SU-DHL-6 (cell line): ENCODE measurements around the gene FRAS1.

ENCODE experiments used
- EZH2phosphoT487 ChIP-seq: fragments of 200-600 bp; sonication (generic), shearing (Covaris generic); conservative IDR thresholded peaks from 2 replicates; pipeline ENCODE4 v1.6.1; 2018; ENCODE audit warnings: mild to moderate bottlenecking, antibody characterized with exemption, low read length, moderate library complexity, mixed read lengths
- TF ChIP-seq, protein P1 (sequence below): fragments of 200-600 bp; sonication (generic); IDR thresholded peaks from one replicate; pipeline ENCODE4 v1.5.1; 2017; ENCODE audit warnings: antibody characterized with exemption, mild to moderate bottlenecking, low read length, moderate library complexity; ENCODE audit not compliant: insufficient read depth, poor library complexity, severe bottlenecking

DNA sequence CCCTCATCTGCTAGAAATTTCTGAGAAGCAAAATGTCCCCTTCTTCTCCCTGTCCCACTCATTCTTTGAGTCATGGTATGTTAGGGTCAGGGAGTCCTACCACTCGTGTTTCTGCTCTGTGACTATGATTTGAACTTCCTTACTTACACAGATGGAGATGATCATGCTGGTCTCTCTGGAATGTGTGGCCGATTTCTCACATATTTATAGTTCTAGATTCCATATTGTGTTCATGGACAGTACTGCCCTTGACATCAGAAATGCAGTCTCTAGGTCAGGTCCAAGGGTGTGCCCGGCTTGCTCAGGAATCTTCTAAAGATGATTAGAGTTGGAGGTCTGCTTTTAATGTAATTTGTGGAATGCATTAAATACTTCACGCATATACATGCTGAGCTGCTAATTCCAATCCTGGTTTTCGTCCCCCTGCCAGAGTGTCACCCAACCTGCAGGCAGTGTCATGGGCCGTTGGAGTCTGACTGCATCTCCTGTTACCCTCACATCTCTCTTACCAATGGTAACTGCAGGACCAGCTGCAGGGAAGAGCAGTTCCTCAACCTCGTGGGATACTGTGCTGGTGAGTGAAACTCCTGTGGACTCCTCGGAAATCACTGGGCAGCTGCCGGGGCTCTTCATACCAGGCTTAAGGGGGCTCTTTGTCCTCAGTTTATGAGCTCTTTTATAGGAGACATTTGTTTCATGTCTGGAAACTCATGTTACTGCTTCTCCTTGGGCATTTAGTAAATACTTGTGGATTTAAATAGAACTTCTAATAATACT lies 280.3 kb downstream of the FRAS1 start:
- TF ChIP-seq, protein P1, sequence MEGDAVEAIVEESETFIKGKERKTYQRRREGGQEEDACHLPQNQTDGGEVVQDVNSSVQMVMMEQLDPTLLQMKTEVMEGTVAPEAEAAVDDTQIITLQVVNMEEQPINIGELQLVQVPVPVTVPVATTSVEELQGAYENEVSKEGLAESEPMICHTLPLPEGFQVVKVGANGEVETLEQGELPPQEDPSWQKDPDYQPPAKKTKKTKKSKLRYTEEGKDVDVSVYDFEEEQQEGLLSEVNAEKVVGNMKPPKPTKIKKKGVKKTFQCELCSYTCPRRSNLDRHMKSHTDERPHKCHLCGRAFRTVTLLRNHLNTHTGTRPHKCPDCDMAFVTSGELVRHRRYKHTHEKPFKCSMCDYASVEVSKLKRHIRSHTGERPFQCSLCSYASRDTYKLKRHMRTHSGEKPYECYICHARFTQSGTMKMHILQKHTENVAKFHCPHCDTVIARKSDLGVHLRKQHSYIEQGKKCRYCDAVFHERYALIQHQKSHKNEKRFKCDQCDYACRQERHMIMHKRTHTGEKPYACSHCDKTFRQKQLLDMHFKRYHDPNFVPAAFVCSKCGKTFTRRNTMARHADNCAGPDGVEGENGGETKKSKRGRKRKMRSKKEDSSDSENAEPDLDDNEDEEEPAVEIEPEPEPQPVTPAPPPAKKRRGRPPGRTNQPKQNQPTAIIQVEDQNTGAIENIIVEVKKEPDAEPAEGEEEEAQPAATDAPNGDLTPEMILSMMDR, result no peak
- TF ChIP-seq EZH2phosphoT487, result no peak
